ENCODE data around the gene NPHP4.

DNA sequence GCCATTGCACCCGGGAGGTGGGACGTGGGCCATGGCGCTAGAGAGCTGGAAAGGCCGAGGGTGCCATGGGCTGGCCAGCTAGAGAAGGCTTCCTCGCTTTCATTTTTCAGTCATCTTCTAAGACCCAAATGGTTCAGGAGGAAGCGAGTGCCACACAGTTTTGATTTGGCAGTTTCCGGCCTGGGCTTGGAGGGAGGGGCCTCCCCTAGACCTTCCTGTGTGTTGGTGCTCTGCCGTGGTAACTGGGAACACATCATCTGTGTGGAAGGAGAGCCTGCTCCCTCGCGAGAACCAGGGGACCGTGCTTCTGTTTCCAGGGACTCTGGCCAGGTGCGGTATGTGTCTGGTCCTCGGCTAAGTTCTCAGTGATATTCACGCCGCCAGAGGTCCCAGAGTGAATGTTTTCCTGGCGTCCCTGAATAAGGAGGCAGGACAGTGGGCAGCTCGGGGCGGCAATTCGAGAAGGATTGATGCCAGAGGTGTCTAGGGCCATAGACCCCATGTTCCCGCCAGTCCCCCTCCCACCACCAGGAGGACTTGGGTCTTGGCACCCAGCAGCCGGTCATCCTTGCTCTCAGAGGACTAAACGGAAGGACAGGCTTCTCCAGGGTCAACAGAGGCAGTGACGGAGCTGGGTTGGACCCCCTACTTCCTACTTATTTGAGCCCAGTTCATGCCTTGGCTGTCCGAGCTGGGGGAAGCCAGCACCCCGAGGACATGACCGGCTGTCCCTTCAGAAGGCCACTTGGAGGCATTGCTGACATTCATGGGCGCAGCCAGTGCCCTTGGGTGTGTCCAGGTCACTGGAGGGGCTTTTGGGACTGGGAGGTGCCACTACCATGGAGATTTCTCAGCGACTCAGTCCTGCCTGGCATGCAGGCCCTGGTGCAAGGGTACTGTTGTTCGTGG lies 2.7 kb upstream of the NPHP4 start:
- TF ChIP-seq EZH2phosphoT487 (IDR thresholded peaks at IDR 0.05; ENCODE audit: borderline replicate concordance, low read length), result no peak
- TF ChIP-seq, protein P1, sequence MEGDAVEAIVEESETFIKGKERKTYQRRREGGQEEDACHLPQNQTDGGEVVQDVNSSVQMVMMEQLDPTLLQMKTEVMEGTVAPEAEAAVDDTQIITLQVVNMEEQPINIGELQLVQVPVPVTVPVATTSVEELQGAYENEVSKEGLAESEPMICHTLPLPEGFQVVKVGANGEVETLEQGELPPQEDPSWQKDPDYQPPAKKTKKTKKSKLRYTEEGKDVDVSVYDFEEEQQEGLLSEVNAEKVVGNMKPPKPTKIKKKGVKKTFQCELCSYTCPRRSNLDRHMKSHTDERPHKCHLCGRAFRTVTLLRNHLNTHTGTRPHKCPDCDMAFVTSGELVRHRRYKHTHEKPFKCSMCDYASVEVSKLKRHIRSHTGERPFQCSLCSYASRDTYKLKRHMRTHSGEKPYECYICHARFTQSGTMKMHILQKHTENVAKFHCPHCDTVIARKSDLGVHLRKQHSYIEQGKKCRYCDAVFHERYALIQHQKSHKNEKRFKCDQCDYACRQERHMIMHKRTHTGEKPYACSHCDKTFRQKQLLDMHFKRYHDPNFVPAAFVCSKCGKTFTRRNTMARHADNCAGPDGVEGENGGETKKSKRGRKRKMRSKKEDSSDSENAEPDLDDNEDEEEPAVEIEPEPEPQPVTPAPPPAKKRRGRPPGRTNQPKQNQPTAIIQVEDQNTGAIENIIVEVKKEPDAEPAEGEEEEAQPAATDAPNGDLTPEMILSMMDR (conservative IDR thresholded peaks at IDR 0.05; ENCODE audit: low read depth, low read length), result no peak
- no peak for TF ChIP-seq EZH2 (IDR thresholded peaks at IDR 0.05; ENCODE audit: low read length, unreplicated experiment)
